ENCODE results near the gene C20orf144. TPM values are rescaled to one million over a fixed set of nuclear protein-coding genes. Genes with fewer than 3 reads are reported as not detected.

C20orf144 gene
- total and polyA plus RNA-seq, 4 donors: not detected

- TF ChIP-seq, protein P1, sequence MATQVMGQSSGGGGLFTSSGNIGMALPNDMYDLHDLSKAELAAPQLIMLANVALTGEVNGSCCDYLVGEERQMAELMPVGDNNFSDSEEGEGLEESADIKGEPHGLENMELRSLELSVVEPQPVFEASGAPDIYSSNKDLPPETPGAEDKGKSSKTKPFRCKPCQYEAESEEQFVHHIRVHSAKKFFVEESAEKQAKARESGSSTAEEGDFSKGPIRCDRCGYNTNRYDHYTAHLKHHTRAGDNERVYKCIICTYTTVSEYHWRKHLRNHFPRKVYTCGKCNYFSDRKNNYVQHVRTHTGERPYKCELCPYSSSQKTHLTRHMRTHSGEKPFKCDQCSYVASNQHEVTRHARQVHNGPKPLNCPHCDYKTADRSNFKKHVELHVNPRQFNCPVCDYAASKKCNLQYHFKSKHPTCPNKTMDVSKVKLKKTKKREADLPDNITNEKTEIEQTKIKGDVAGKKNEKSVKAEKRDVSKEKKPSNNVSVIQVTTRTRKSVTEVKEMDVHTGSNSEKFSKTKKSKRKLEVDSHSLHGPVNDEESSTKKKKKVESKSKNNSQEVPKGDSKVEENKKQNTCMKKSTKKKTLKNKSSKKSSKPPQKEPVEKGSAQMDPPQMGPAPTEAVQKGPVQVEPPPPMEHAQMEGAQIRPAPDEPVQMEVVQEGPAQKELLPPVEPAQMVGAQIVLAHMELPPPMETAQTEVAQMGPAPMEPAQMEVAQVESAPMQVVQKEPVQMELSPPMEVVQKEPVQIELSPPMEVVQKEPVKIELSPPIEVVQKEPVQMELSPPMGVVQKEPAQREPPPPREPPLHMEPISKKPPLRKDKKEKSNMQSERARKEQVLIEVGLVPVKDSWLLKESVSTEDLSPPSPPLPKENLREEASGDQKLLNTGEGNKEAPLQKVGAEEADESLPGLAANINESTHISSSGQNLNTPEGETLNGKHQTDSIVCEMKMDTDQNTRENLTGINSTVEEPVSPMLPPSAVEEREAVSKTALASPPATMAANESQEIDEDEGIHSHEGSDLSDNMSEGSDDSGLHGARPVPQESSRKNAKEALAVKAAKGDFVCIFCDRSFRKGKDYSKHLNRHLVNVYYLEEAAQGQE (IDR thresholded peaks at IDR 0.05): no peak
These were observed 13.2 kb downstream of the C20orf144 start (continued) for GRCh38 chr20:33675136-33675959.

DNA sequence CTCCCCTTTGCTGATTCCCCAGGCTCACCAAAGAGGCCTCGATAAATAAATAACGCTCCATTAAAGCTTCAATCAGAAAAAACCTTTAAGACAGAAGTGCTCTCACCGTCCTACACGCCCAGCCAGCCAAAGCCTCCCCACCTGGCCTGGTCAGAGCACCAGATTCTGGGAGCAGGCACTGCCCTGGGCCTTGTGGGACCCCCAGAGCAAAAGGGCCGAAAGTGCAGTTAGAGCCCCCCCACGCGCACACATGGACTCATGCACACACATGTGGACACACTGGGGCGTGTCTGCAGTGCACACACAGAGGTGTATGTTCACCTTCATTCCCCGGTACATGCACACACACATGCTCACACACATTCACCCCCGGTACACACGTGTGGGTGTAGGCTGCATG, 14.0 kb downstream of the C20orf144 start:
- WGBS: 95% methylated on average over 11 of the region's 11 CpGs
- no peak for TF ChIP-seq SP1 (IDR thresholded peaks at IDR 0.05)
- TF ChIP-seq RAD21 (IDR thresholded peaks at IDR 0.05): no peak
- TF ChIP-seq NR2F2 (IDR thresholded peaks at IDR 0.05): no peak
- TF ChIP-seq GABPA (IDR thresholded peaks at IDR 0.05 in 1 of 2, conservative IDR thresholded peaks at IDR 0.05 in 1 of 2): no peak
- TF ChIP-seq FOXA2 (IDR thresholded peaks at IDR 0.05): no peak
- no peak for TF ChIP-seq YY1 (IDR thresholded peaks at IDR 0.05)
- no peaks in the 10 kb centered on the region for H3K9me3 ChIP-seq (ENCODE audit: control insufficient read depth in 4 of 4, low read length in 3 of 4)
- no peaks in the 10 kb centered on the region for H3K27me3 ChIP-seq (ENCODE audit: control insufficient read depth in 4 of 4, insufficient read depth in 4 of 4, low read length in 3 of 4)
- no peak for DNase-seq (ENCODE audit: low spot score)
- no peak overlapping the region for H3K27ac ChIP-seq (ENCODE audit: low read depth in 1 of 2, low read length in 2 of 2)
- H3K9ac ChIP-seq (ENCODE audit: low read depth in 1 of 2, low read length in 2 of 2): no peak overlapping the region
- no peak overlapping the region for H3K4me3 ChIP-seq (ENCODE audit: low read depth in 1 of 3, low read length in 3 of 3)
- peaks cover 7 to 20% (median 14%) of the 10 kb centered on the region in 4 donors for H3K4me1 ChIP-seq (ENCODE audit: control insufficient read depth in 4 of 4, insufficient read depth in 4 of 4, low read length in 3 of 4)
- no peaks in the 10 kb centered on the region for H3K36me3 ChIP-seq (ENCODE audit: control insufficient read depth in 4 of 4, insufficient read depth in 3 of 4, low read depth in 1 of 4, low read length in 3 of 4)

DNA sequence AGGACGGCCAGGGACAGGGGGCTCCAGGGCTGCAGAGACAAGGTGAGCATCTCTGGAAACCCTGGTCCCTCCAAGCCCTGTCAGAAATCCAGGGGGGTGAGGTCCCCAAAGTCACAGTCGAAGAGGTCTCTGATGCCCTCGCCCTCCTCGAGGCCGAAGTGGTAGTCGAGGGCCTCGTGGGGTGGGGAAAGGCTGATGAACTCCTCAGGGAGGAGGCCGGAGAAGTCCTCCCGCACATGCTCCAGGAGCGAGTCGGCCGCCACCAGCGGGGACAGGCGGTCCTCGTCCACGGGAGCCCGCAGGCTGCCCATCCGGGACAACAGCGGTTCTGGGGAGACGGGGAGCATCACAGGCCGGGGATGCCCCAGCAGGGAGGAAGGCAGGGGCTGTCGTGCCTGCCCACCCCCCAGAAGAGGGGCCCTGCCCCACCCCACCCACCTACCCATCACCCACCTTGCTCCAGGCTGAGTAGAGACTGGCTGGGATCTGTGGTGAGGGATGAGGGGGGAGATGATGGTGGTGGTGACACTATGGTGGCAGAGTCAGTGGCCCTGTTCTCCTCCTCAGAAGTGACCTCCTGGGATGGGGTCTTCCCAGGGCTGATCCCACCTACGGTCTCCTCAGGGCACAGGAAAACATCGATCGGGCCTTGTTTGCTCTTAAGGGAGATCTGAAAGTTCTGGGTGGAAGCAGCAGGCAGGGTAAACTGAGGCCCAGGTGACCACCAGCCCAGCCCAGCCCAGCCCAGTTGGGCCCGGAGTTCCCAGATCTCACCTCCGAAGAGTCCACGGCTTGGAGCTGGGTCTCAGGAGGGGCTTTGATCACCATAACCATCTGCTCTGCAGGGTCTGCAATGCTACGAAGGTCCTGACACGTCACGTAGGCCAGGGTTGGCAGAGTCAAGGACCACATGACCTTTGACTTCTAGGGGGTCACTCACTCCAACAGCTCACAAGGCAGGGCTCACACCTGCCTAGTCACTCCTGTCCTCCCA, 14.8 kb downstream of the C20orf144 start:
- DNase-seq (ENCODE audit: low spot score): no peak
- Histone ChIP-seq H3K9ac (ENCODE audit: low read depth in 1 of 2, low read length in 2 of 2) (no peak overlapping the region), H3K4me1 (ENCODE audit: control insufficient read depth in 4 of 4, insufficient read depth in 4 of 4, low read length in 3 of 4) (peaks cover 7 to 18% (median 12%) of the 10 kb centered on the region in 4 donors), H3K27me3 (ENCODE audit: control insufficient read depth in 4 of 4, insufficient read depth in 4 of 4, low read length in 3 of 4) (no peaks in the 10 kb centered on the region), H3K36me3 (ENCODE audit: control insufficient read depth in 4 of 4, insufficient read depth in 3 of 4, low read depth in 1 of 4, low read length in 3 of 4) (no peaks in the 10 kb centered on the region), H3K27ac (ENCODE audit: low read depth in 1 of 2, low read length in 2 of 2) (no peak overlapping the region), H3K9me3 (ENCODE audit: control insufficient read depth in 4 of 4, low read length in 3 of 4) (no peaks in the 10 kb centered on the region), H3K4me3 (ENCODE audit: low read depth in 1 of 3, low read length in 3 of 3) (no peak overlapping the region)
- TF ChIP-seq HNF4G (IDR thresholded peaks at IDR 0.05) (no peak), YY1 (IDR thresholded peaks at IDR 0.05) (no peak), EGR1 (IDR thresholded peaks at IDR 0.05; ENCODE audit: low read depth in 2 of 2) (no peak), ATF3 (IDR thresholded peaks at IDR 0.05) (no peak), NR2F2 (IDR thresholded peaks at IDR 0.05) (no peak), FOXA2 (IDR thresholded peaks at IDR 0.05) (no peak)
- TF ChIP-seq, protein P2, sequence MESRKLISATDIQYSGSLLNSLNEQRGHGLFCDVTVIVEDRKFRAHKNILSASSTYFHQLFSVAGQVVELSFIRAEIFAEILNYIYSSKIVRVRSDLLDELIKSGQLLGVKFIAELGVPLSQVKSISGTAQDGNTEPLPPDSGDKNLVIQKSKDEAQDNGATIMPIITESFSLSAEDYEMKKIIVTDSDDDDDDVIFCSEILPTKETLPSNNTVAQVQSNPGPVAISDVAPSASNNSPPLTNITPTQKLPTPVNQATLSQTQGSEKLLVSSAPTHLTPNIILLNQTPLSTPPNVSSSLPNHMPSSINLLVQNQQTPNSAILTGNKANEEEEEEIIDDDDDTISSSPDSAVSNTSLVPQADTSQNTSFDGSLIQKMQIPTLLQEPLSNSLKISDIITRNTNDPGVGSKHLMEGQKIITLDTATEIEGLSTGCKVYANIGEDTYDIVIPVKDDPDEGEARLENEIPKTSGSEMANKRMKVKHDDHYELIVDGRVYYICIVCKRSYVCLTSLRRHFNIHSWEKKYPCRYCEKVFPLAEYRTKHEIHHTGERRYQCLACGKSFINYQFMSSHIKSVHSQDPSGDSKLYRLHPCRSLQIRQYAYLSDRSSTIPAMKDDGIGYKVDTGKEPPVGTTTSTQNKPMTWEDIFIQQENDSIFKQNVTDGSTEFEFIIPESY (IDR thresholded peaks at IDR 0.05): no peak
- 95% methylated on average over 31 of the region's 31 CpGs for WGBS
